ENCODE results near the gene CLBA1. TPM values are rescaled to one million over a fixed set of nuclear protein-coding genes. Genes with fewer than 3 reads are reported as not detected.

CLBA1 gene
- total RNA-seq, 1 donor from 2014 or later = 8.5 TPM

DNA sequence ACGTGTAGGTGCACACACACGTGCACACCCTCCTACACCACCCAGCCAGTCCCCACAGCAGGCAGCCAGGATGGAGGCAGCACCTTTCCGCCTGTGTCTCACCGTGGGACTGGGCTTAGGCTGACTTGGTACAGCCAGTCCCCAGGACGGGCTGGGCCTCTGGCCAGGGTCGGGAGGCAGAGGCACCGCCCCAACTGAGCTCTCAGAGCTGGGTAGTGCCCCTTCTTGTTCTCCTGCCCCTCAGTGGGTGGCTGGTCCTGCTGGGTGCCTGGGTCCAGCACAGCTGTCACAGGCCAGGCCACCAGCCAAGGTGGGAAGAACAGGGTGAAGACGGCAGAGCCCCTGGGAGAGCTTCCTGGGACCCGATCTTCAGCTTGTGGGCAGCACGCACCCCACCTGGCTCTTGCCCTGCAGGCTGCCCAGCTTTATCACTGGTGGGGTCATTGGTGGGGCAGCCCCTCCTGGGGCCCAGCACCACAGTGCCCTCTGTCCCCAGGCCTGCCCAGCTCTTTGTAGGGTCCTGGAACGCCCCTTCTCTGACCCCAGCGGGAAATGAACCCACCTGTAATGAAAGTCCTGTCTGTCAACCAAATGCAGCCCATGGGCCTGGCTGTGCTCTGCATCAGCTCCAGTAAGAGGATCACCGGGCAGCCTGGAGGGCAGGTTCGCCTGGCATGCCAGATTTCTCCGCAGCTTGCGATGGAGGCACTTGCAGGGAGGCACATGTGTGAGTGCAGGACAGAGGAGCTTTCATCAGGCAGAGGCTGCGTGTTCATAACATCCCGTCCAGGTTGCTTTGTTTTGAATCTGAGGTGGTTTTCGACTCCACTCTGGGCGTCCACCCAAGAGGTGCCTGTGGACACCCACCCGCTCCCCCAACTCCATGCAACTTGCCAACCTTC, 20.6 kb downstream of the CLBA1 start:
- no peak for DNase-seq (ENCODE audit: low spot score)
- H3K27me3 Mint-ChIP-seq (ENCODE audit: insufficient read depth, low read depth) = no peaks in the 10 kb centered on the region
- Histone ChIP-seq H3K27ac (no peak overlapping the region), H3K9ac (no peak overlapping the region), H3K4me3 (no peak overlapping the region), H3K79me2 (ENCODE audit: low read depth) (peaks cover 31% of the 10 kb centered on the region), H3K36me3 (no peaks in the 10 kb centered on the region), H3K4me1 (no peaks in the 10 kb centered on the region), H4K20me1 (ENCODE audit: low read depth) (peaks cover 48% of the 10 kb centered on the region), H3K27me3 (no peaks in the 10 kb centered on the region), H3F3A (ENCODE audit: low read depth) (peaks cover 21% of the 10 kb centered on the region), H2AFZ (replicated peaks) (no peak overlapping the region), H3K4me2 (no peak overlapping the region), H3K9me3 (ENCODE audit: low read depth) (no peaks in the 10 kb centered on the region)
- H3K9me3 Mint-ChIP-seq = no peaks in the 10 kb centered on the region
- H3K27ac Mint-ChIP-seq = no peak overlapping the region
- TF ChIP-seq, protein P1, sequence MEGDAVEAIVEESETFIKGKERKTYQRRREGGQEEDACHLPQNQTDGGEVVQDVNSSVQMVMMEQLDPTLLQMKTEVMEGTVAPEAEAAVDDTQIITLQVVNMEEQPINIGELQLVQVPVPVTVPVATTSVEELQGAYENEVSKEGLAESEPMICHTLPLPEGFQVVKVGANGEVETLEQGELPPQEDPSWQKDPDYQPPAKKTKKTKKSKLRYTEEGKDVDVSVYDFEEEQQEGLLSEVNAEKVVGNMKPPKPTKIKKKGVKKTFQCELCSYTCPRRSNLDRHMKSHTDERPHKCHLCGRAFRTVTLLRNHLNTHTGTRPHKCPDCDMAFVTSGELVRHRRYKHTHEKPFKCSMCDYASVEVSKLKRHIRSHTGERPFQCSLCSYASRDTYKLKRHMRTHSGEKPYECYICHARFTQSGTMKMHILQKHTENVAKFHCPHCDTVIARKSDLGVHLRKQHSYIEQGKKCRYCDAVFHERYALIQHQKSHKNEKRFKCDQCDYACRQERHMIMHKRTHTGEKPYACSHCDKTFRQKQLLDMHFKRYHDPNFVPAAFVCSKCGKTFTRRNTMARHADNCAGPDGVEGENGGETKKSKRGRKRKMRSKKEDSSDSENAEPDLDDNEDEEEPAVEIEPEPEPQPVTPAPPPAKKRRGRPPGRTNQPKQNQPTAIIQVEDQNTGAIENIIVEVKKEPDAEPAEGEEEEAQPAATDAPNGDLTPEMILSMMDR (IDR thresholded peaks at IDR 0.05) = no peak
- TF ChIP-seq EZH2 (IDR thresholded peaks at IDR 0.05) = no peak
- TF ChIP-seq EZH2phosphoT487 (IDR thresholded peaks at IDR 0.05) = no peak
- H3K4me1 Mint-ChIP-seq = peaks cover 2% of the 10 kb centered on the region
- peak overlapping the region; percentile 57 for H3K4me3 Mint-ChIP-seq
- peaks cover 8% of the 10 kb centered on the region for H3K36me3 Mint-ChIP-seq

DNA sequence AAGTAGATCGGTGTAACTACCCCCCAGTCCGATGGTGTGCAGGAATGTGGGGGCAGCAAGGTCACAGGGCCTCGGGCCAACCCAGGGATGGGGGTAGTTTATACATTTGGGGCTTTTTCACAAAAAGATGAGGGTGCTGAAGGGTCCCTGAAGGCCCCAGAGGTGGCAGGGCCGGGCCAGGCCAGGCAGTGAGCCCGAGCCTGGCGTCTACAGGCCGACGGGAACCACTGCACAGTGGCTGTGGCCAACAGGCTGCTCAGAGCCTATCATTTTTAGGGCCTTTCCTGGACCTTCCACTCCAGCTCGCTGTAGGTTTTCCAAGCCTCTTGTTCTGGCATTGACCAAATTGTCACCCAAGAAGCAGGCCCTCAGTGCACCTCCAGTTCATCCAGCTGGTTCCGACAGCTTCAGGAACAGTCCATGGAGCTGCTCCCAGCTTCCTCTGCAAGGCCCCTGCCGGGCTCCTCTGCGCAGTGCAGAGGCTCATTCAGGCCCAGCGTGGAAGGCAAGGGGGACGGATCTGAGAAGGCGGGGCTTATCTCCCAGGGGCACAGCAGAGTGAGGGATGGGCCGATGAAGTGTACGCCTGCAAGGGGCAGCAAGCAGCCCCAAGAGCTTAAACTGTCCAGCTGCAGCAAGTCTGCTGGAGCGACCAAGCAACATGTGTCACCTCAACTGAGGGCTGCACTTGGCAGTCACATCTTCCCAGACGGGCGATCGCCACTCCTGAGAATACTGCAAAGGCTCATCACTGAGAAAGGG, 21.4 kb downstream of the CLBA1 start:
- H3K9ac ChIP-seq = no peak overlapping the region
- H4K20me1 ChIP-seq (ENCODE audit: low read depth) = peaks cover 57% of the 10 kb centered on the region
- no peaks in the 10 kb centered on the region for H3K9me3 ChIP-seq (ENCODE audit: low read depth)
- Mint-ChIP-seq H3K4me1 (peaks cover 5% of the 10 kb centered on the region), H3K36me3 (peaks cover 8% of the 10 kb centered on the region), H3K4me3 (peak overlapping the region; percentile 57), H3K27me3 (ENCODE audit: insufficient read depth, low read depth) (peaks cover 2% of the 10 kb centered on the region), H3K27ac (no peak overlapping the region), H3K9me3 (no peaks in the 10 kb centered on the region)
- peaks cover 21% of the 10 kb centered on the region for H3F3A ChIP-seq (ENCODE audit: low read depth)
- H3K27me3 ChIP-seq = no peaks in the 10 kb centered on the region
- TF ChIP-seq EZH2phosphoT487 (IDR thresholded peaks at IDR 0.05) (no peak), EZH2 (IDR thresholded peaks at IDR 0.05) (no peak)
- TF ChIP-seq, protein P1 (IDR thresholded peaks at IDR 0.05) = no peak
- H3K36me3 ChIP-seq = no peaks in the 10 kb centered on the region
- DNase-seq (ENCODE audit: low spot score) = no peak
- H3K79me2 ChIP-seq (ENCODE audit: low read depth) = peaks cover 40% of the 10 kb centered on the region
- no peak overlapping the region for H2AFZ ChIP-seq (replicated peaks)
- H3K4me3 ChIP-seq = no peak overlapping the region
- peak overlapping the region; percentile 53 for H3K27ac ChIP-seq
- H3K4me1 ChIP-seq = no peaks in the 10 kb centered on the region
- no peak overlapping the region for H3K4me2 ChIP-seq

DNA sequence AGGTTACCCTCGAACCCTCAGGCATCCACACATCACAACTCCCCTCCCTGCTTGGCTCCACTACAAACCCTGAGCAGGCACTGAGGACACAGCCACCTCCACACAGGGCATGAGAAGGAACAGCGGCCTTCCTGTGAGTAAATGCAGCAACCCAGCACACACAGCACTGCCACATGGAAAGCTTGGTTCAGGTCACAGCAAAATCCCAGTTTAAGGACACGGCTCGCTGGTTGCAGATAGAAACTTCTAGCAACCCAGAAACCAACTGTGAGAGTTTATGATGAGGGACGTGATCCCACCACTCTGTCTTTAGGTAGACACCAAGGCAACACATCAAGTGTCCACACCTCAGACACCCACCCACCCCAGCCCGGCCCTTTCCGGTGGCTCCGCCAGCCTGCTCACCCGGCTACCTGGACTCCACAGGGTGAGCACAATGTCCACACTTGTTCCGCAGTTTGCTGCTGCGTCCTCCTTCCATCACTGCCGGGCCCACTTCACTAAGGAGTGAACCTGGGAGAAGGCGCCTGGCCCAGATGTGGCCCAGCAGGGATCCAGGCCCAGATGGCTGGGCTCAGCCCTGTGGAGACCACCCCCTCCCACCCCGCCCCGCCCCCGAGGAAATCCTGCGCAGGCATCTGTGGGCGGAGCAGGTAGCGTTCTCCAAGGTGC, 22.1 kb downstream of the CLBA1 start:
- Histone ChIP-seq H2AFZ (replicated peaks) (no peak overlapping the region), H3K36me3 (no peaks in the 10 kb centered on the region), H3K79me2 (ENCODE audit: low read depth) (peaks cover 47% of the 10 kb centered on the region), H3K4me3 (no peak overlapping the region), H3K27ac (peak overlapping the region; percentile 53), H3K9ac (no peak overlapping the region), H3K4me2 (no peak overlapping the region), H3K27me3 (no peaks in the 10 kb centered on the region), H4K20me1 (ENCODE audit: low read depth) (peaks cover 64% of the 10 kb centered on the region), H3F3A (ENCODE audit: low read depth) (peaks cover 24% of the 10 kb centered on the region), H3K4me1 (no peaks in the 10 kb centered on the region), H3K9me3 (ENCODE audit: low read depth) (no peaks in the 10 kb centered on the region)
- Mint-ChIP-seq H3K36me3 (peaks cover 8% of the 10 kb centered on the region), H3K9me3 (no peaks in the 10 kb centered on the region), H3K4me1 (peaks cover 10% of the 10 kb centered on the region), H3K4me3 (no peak overlapping the region), H3K27ac (no peak overlapping the region), H3K27me3 (ENCODE audit: insufficient read depth, low read depth) (peaks cover 2% of the 10 kb centered on the region)
- no peak for DNase-seq (ENCODE audit: low spot score)
- TF ChIP-seq EZH2phosphoT487 (IDR thresholded peaks at IDR 0.05) (no peak), EZH2 (IDR thresholded peaks at IDR 0.05) (no peak)
- TF ChIP-seq, protein P1 (IDR thresholded peaks at IDR 0.05) = no peak
